ENCODE measurements around the gene FBXO31.

DNA sequence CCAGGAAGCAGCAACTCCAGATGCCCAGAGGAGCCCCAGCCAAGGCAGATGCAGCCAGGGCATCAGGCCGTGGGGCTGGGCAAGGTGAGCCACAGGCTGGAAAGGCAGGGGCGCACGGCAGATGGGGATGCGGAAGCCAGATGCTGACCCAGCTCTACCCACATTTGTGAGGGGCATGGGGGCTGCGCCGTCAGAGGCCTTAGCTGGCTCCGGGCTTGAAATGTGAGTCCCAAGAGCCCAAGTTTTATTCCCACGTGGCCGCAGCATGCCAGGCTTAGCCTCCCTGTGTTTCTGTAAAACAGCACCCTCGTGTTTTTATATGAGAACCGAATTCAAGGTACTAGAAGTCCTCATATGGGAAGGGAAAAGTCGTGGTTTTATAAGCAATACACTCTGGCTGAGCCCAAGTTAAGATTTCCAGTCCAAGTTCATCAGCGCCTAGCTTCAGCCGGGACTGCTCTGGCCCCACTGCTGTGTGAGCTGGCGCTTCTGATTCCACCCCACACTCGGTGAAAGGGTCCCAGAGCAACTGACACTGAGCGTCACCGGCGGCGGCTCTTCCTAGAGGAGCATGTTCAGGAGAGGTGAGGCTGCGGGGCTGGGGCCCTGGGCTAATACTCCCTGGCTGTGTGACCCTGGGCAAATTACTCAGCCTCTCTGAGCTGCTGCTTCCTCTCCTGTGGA lies 59.7 kb downstream of the FBXO31 start:
- TF ChIP-seq, protein P1, sequence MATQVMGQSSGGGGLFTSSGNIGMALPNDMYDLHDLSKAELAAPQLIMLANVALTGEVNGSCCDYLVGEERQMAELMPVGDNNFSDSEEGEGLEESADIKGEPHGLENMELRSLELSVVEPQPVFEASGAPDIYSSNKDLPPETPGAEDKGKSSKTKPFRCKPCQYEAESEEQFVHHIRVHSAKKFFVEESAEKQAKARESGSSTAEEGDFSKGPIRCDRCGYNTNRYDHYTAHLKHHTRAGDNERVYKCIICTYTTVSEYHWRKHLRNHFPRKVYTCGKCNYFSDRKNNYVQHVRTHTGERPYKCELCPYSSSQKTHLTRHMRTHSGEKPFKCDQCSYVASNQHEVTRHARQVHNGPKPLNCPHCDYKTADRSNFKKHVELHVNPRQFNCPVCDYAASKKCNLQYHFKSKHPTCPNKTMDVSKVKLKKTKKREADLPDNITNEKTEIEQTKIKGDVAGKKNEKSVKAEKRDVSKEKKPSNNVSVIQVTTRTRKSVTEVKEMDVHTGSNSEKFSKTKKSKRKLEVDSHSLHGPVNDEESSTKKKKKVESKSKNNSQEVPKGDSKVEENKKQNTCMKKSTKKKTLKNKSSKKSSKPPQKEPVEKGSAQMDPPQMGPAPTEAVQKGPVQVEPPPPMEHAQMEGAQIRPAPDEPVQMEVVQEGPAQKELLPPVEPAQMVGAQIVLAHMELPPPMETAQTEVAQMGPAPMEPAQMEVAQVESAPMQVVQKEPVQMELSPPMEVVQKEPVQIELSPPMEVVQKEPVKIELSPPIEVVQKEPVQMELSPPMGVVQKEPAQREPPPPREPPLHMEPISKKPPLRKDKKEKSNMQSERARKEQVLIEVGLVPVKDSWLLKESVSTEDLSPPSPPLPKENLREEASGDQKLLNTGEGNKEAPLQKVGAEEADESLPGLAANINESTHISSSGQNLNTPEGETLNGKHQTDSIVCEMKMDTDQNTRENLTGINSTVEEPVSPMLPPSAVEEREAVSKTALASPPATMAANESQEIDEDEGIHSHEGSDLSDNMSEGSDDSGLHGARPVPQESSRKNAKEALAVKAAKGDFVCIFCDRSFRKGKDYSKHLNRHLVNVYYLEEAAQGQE (IDR thresholded peaks at IDR 0.05; ENCODE audit: borderline replicate concordance in 1 of 2, low read depth in 1 of 2, low read length in 2 of 2) = no peak
- TF ChIP-seq, protein P2, sequence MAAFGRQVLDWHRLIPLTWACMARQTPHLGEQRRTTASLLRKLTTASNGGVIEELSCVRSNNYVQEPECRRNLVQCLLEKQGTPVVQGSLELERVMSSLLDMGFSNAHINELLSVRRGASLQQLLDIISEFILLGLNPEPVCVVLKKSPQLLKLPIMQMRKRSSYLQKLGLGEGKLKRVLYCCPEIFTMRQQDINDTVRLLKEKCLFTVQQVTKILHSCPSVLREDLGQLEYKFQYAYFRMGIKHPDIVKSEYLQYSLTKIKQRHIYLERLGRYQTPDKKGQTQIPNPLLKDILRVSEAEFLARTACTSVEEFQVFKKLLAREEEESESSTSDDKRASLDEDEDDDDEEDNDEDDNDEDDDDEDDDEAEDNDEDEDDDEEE (CRISPR knock-in tag; IDR thresholded peaks at IDR 0.05) = no peak
- TF ChIP-seq, protein P3, sequence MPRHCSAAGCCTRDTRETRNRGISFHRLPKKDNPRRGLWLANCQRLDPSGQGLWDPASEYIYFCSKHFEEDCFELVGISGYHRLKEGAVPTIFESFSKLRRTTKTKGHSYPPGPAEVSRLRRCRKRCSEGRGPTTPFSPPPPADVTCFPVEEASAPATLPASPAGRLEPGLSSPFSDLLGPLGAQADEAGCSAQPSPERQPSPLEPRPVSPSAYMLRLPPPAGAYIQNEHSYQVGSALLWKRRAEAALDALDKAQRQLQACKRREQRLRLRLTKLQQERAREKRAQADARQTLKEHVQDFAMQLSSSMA (CRISPR knock-in tag; IDR thresholded peaks at IDR 0.05) = no peak
- no peak for TF ChIP-seq ZNF232 (CRISPR knock-in tag; IDR thresholded peaks at IDR 0.05; ENCODE audit: borderline replicate concordance)
- TF ChIP-seq, protein P4, sequence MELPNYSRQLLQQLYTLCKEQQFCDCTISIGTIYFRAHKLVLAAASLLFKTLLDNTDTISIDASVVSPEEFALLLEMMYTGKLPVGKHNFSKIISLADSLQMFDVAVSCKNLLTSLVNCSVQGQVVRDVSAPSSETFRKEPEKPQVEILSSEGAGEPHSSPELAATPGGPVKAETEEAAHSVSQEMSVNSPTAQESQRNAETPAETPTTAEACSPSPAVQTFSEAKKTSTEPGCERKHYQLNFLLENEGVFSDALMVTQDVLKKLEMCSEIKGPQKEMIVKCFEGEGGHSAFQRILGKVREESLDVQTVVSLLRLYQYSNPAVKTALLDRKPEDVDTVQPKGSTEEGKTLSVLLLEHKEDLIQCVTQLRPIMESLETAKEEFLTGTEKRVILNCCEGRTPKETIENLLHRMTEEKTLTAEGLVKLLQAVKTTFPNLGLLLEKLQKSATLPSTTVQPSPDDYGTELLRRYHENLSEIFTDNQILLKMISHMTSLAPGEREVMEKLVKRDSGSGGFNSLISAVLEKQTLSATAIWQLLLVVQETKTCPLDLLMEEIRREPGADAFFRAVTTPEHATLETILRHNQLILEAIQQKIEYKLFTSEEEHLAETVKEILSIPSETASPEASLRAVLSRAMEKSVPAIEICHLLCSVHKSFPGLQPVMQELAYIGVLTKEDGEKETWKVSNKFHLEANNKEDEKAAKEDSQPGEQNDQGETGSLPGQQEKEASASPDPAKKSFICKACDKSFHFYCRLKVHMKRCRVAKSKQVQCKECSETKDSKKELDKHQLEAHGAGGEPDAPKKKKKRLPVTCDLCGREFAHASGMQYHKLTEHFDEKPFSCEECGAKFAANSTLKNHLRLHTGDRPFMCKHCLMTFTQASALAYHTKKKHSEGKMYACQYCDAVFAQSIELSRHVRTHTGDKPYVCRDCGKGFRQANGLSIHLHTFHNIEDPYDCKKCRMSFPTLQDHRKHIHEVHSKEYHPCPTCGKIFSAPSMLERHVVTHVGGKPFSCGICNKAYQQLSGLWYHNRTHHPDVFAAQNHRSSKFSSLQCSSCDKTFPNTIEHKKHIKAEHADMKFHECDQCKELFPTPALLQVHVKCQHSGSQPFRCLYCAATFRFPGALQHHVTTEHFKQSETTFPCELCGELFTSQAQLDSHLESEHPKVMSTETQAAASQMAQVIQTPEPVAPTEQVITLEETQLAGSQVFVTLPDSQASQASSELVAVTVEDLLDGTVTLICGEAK (IDR thresholded peaks at IDR 0.05) = no peak
- TF ChIP-seq, protein P4 (CRISPR knock-in tag; IDR thresholded peaks at IDR 0.05) = no peak
- TF ChIP-seq, protein P5, sequence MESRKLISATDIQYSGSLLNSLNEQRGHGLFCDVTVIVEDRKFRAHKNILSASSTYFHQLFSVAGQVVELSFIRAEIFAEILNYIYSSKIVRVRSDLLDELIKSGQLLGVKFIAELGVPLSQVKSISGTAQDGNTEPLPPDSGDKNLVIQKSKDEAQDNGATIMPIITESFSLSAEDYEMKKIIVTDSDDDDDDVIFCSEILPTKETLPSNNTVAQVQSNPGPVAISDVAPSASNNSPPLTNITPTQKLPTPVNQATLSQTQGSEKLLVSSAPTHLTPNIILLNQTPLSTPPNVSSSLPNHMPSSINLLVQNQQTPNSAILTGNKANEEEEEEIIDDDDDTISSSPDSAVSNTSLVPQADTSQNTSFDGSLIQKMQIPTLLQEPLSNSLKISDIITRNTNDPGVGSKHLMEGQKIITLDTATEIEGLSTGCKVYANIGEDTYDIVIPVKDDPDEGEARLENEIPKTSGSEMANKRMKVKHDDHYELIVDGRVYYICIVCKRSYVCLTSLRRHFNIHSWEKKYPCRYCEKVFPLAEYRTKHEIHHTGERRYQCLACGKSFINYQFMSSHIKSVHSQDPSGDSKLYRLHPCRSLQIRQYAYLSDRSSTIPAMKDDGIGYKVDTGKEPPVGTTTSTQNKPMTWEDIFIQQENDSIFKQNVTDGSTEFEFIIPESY (CRISPR knock-in tag; IDR thresholded peaks at IDR 0.05) = no peak

Data from HepG2 (cell line).